Measurements from ENCODE around the gene MTRF1.

DNA sequence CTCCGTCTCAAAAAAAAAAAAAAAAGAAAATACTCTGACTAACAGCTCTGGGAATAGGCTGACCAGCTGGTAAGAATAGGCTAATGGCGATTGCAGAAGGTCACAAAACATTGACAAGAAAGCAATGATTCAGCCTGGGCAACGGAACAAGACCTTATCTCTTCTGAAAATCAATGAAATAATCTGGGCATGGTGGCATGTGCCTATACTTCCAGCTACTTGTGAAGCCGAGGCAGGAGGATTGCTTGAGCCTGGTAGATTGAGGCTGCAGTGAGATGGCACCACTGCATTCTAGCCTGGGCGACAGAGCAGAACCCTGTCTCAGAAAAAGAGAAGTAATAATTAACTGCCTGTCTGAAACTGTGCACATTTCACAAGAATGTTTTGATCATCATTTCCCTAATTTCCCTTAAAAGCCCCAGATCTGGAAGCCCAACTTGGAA, 18.8 kb upstream of the MTRF1 start:
- no peak for TF ChIP-seq POLR2A (IDR thresholded peaks at IDR 0.05)
- TF ChIP-seq, protein P1, sequence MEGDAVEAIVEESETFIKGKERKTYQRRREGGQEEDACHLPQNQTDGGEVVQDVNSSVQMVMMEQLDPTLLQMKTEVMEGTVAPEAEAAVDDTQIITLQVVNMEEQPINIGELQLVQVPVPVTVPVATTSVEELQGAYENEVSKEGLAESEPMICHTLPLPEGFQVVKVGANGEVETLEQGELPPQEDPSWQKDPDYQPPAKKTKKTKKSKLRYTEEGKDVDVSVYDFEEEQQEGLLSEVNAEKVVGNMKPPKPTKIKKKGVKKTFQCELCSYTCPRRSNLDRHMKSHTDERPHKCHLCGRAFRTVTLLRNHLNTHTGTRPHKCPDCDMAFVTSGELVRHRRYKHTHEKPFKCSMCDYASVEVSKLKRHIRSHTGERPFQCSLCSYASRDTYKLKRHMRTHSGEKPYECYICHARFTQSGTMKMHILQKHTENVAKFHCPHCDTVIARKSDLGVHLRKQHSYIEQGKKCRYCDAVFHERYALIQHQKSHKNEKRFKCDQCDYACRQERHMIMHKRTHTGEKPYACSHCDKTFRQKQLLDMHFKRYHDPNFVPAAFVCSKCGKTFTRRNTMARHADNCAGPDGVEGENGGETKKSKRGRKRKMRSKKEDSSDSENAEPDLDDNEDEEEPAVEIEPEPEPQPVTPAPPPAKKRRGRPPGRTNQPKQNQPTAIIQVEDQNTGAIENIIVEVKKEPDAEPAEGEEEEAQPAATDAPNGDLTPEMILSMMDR (IDR thresholded peaks at IDR 0.05) = no peak

Measured in heart left ventricle (tissue), 13 donors.